ENCODE results near the gene FRMPD4.

The FRMPD4 gene

GRCh38 chrX:12360383-12360782, 222.1 kb downstream of the FRMPD4 start:
- DNase-seq (ENCODE audit: low read depth in 2 of 3, low spot score in 1 of 3), result no peak

- DNase-seq (ENCODE audit: low read depth in 2 of 3, low spot score in 1 of 3), result no peak
These were observed 222.8 kb downstream of the FRMPD4 start for GRCh38 chrX:12360986-12361598.

- DNase-seq (ENCODE audit: low read depth in 2 of 3, low spot score in 1 of 3), result no peak
These were observed 224.9 kb downstream of the FRMPD4 start for GRCh38 chrX:12363216-12363615.

- DNase-seq (ENCODE audit: low read depth in 2 of 3, low spot score in 1 of 3), result no peak
These were observed 228.2 kb downstream of the FRMPD4 start for GRCh38 chrX:12366440-12366839.

- no peak for DNase-seq (ENCODE audit: low read depth in 2 of 3, low spot score in 1 of 3)
These were observed 229.0 kb downstream of the FRMPD4 start for GRCh38 chrX:12367254-12367653.

GRCh38 chrX:12370497-12370986, 232.3 kb downstream of the FRMPD4 start:
- no peak for DNase-seq (ENCODE audit: low read depth in 2 of 3, low spot score in 1 of 3)

- no peak for DNase-seq (ENCODE audit: low read depth in 2 of 3, low spot score in 1 of 3)
These were observed 233.8 kb downstream of the FRMPD4 start for GRCh38 chrX:12372111-12372510.

- DNase-seq (ENCODE audit: low read depth in 2 of 3, low spot score in 1 of 3), result no peak
These were observed 236.0 kb downstream of the FRMPD4 start for GRCh38 chrX:12374286-12374685.

- DNase-seq (ENCODE audit: low read depth in 2 of 3, low spot score in 1 of 3), result no peak
These were observed 240.0 kb downstream of the FRMPD4 start for GRCh38 chrX:12378253-12378652.

GRCh38 chrX:12378706-12379105, 240.4 kb downstream of the FRMPD4 start:
- DNase-seq (ENCODE audit: low read depth in 2 of 3, low spot score in 1 of 3), result no peak

- no peak for DNase-seq (ENCODE audit: low read depth in 2 of 3, low spot score in 1 of 3)
These were observed 241.4 kb downstream of the FRMPD4 start for GRCh38 chrX:12379671-12380070.

- DNase-seq (ENCODE audit: low read depth in 2 of 3, low spot score in 1 of 3), result no peak
These were observed 244.9 kb downstream of the FRMPD4 start for GRCh38 chrX:12383196-12383595.

- no peak for DNase-seq (ENCODE audit: low read depth in 2 of 3, low spot score in 1 of 3)
These were observed 252.0 kb downstream of the FRMPD4 start for GRCh38 chrX:12390301-12390700.

- no peak for DNase-seq (ENCODE audit: low read depth in 2 of 3, low spot score in 1 of 3)
These were observed 258.3 kb downstream of the FRMPD4 start for GRCh38 chrX:12396584-12396983.

- DNase-seq (ENCODE audit: low read depth in 2 of 3, low spot score in 1 of 3), result no peak
These were observed 261.9 kb downstream of the FRMPD4 start for GRCh38 chrX:12400218-12400617.

- no peak for DNase-seq (ENCODE audit: low read depth in 2 of 3, low spot score in 1 of 3)
These were observed 263.0 kb downstream of the FRMPD4 start for GRCh38 chrX:12401252-12401651.

GRCh38 chrX:12403474-12404082, 265.3 kb downstream of the FRMPD4 start:
- no peak for DNase-seq (ENCODE audit: low read depth in 2 of 3, low spot score in 1 of 3)

- DNase-seq (ENCODE audit: low read depth in 2 of 3, low spot score in 1 of 3), result no peak
These were observed 267.0 kb downstream of the FRMPD4 start for GRCh38 chrX:12405306-12405705.

GRCh38 chrX:12410523-12410922, 272.2 kb downstream of the FRMPD4 start:
- no peak for DNase-seq (ENCODE audit: low read depth in 2 of 3, low spot score in 1 of 3)

- no peak for DNase-seq (ENCODE audit: low read depth in 2 of 3, low spot score in 1 of 3)
These were observed 273.6 kb downstream of the FRMPD4 start for GRCh38 chrX:12411831-12412230.

GRCh38 chrX:12412561-12412960, 274.3 kb downstream of the FRMPD4 start:
- no peak for DNase-seq (ENCODE audit: low read depth in 2 of 3, low spot score in 1 of 3)

- no peak for DNase-seq (ENCODE audit: low read depth in 2 of 3, low spot score in 1 of 3)
These were observed 281.3 kb downstream of the FRMPD4 start for GRCh38 chrX:12419591-12419990.

GRCh38 chrX:12421918-12422317, 283.6 kb downstream of the FRMPD4 start:
- no peak for DNase-seq (ENCODE audit: low read depth in 2 of 3, low spot score in 1 of 3)

All from stimulated activated CD4-positive, alpha-beta T cell treated with anti-CD3 and anti-CD28 coated beads, Interleukin-12 subunit alpha, Interleukin-12 subunit beta, amount 100 ng/mL, for 48 hours (primary cell).